Measurements from ENCODE around the gene NPPA.

DNA sequence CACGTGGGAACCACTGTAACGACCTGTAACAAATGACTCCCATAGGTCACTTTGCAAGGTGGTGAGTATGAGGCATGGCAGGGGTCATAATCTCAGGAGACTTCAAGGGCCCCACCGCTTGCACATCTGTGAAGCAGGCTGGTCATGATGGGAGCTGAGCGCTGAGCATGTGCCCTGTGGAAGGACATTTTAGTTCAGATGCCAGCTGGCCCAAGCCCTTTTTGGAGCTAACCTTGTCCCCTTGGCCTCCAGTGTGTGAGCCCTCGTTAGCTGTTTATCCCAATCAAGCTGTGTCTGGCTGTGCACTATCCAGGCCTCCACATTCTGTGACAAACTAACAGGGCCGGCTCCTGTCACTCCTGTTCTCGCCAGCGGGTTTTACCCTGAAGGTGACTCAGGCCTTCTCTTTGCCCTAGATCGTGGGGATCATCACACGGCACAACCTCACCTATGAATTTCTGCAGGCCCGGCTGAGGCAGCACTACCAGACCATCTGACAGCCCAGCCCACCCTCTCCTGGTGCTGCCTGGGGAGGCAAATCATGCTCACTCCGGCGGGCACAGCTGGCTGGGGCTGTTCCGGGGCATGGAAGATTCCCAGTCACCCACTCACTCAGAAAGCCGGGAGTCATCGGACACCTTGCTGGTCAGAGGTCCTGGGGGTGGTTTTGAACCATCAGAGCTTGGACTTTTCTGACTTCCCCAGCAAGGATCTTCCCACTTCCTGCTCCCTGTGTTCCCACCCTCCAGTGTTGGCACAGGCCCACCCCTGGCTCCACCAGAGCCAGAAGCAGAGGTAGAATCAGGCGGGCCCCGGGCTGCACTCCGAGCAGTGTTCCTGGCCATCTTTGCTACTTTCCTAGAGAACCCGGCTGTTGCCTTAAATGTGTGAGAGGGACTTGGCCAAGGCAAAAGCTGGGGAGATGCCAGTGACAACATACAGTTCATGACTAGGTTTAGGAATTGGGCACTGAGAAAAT lies 7.6 kb downstream of the NPPA start:
- TF ChIP-seq EZH2 (IDR thresholded peaks at IDR 0.05; ENCODE audit: low read depth) = no peak
- TF ChIP-seq, protein P1, sequence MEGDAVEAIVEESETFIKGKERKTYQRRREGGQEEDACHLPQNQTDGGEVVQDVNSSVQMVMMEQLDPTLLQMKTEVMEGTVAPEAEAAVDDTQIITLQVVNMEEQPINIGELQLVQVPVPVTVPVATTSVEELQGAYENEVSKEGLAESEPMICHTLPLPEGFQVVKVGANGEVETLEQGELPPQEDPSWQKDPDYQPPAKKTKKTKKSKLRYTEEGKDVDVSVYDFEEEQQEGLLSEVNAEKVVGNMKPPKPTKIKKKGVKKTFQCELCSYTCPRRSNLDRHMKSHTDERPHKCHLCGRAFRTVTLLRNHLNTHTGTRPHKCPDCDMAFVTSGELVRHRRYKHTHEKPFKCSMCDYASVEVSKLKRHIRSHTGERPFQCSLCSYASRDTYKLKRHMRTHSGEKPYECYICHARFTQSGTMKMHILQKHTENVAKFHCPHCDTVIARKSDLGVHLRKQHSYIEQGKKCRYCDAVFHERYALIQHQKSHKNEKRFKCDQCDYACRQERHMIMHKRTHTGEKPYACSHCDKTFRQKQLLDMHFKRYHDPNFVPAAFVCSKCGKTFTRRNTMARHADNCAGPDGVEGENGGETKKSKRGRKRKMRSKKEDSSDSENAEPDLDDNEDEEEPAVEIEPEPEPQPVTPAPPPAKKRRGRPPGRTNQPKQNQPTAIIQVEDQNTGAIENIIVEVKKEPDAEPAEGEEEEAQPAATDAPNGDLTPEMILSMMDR (conservative IDR thresholded peaks at IDR 0.05) = no peak
